Right lung (tissue), 5 donors: ENCODE data around the gene PSMD3. TPM values are rescaled to one million over a fixed set of nuclear protein-coding genes. Genes with fewer than 3 reads are reported as not detected.
"Not testable (repeated sequence)": the region's sequence is repeated elsewhere in the genome, so short reads cannot be mapped to it uniquely, and the experiment has no call there.

Source experiments
- DNase-seq, 2 donors: peaks; one replicate each; pipeline ENCODE4 v3.0.0-alpha.2; 2013
- polyA plus RNA-seq, 5 donors: library from polyadenylated mRNA; unstranded; fragments of 120-200 nt; gene quantifications; one replicate each; pipeline versions ENCODE4 v1.2.1 to v1.2.3, GENCODE V29; 2013; ENCODE audit warnings: inconsistent platforms in 1 of 5, low replicate concordance in 1 of 5; ENCODE audit not compliant: insufficient read length in 5 of 5, insufficient read depth in 1 of 5

PSMD3 gene
- polyA plus RNA-seq, 5 donors = 74.5 to 110 (median 93.0) TPM

GRCh38 chr17:39994448-39994847 lies 13.8 kb downstream of the PSMD3 start:
- DNase-seq = no peak

GRCh38 chr17:39995438-39995837 lies 14.8 kb downstream of the PSMD3 start:
- no peak for DNase-seq

GRCh38 chr17:39996162-39996561 lies 15.6 kb downstream of the PSMD3 start:
- DNase-seq = no peak

DNA sequence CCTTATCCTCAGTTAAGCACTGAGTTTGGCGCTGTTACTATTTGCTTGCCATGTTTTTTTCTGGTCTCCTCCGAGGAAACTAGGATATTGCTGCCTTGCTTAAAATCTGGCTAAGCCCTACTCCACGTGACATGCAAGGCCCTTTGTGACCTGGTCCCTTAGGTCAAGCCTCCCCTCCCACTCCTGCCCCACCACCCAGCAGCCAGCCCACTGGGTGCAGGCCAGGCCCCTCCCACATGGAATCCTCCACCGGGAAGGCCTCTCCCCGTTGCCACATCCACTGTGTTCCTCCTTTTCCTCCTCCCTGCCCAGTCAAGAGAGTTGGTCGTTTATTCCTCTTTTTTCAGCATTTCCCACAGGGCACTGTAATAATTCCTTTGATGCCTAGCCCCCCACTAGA lies 16.2 kb downstream of the PSMD3 start:
- DNase-seq = no peak

- DNase-seq = no peak
Observed at GRCh38 chr17:39997543-39997942, 16.9 kb downstream of the PSMD3 start.

GRCh38 chr17:39999067-39999466 lies 18.5 kb downstream of the PSMD3 start:
- DNase-seq = no peak

GRCh38 chr17:40000161-40000560 lies 19.6 kb downstream of the PSMD3 start:
- DNase-seq = no peak

DNA sequence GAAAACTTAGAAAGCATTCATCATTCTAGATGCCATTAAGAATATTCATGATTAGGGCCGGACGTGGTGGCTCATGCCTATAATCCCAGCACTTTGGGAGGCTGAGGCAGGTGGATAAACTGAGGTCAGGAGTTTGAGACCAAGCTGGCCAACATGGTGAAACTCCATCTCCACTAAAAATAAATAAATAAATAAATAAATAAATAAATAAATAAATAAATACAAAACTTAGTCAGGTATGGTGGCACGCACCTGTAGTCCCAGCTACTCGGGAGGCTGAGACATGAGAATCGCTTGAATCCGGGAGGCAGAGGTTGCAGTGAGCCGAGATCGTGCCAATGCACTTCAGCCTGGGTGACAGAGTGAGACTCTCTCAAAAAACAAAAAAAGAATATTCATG lies 20.7 kb downstream of the PSMD3 start:
- DNase-seq = not testable (repeated sequence)

GRCh38 chr17:40004072-40004471 lies 23.5 kb downstream of the PSMD3 start:
- DNase-seq = no peak

DNA sequence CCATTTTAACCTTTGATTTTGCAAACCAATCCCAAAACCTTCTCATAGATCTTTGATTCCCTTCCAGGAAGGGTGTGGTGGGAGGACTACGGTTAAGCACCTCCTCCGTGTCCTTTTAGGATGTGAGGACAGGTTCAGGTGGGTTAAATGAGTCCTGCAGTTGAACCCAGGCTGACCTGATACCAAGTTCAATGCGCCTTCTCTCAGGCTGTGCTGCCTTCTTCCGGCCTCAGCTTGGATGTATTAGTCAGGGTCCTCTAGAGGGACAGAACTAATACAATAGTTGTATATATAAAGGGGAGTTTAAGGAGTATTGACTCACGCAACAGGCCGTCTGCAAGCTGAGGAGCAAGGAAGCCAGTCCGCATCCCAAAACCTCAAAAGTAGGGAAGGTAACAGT lies 24.1 kb downstream of the PSMD3 start:
- no peak for DNase-seq

- DNase-seq = no peak
Observed at GRCh38 chr17:40005520-40005919, 24.9 kb downstream of the PSMD3 start.

- DNase-seq = not testable (repeated sequence)
Observed at GRCh38 chr17:40010946-40011500, 30.4 kb downstream of the PSMD3 start.

DNA sequence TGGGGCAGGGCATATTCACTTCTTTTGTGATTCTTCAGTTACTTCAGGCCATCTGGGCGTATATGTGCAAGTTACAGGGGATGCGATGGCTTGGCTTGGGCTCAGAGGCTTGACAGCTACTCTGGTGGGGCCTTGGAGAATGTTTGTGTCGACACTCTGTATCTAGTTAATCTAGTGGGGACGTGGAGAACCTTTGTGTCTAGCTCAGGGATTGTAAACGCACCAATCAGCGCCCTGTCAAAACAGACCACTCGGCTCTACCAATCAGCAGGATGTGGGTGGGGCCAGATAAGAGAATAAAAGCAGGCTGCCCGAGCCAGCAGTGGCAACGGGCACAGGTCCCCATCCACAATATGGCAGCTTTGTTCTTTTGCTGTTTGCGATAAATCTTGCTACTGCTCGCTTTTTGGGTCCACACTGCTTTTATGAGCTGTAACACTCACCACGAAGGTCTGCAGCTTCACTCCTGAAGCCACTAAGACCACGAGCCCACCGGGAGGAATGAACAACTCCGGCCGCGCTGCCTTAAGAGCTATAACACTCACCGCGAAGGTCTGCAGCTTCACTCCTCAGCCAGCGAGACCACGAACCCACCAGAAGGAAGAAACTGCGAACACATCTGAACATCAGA lies 31.5 kb downstream of the PSMD3 start:
- not testable (repeated sequence) for DNase-seq

DNA sequence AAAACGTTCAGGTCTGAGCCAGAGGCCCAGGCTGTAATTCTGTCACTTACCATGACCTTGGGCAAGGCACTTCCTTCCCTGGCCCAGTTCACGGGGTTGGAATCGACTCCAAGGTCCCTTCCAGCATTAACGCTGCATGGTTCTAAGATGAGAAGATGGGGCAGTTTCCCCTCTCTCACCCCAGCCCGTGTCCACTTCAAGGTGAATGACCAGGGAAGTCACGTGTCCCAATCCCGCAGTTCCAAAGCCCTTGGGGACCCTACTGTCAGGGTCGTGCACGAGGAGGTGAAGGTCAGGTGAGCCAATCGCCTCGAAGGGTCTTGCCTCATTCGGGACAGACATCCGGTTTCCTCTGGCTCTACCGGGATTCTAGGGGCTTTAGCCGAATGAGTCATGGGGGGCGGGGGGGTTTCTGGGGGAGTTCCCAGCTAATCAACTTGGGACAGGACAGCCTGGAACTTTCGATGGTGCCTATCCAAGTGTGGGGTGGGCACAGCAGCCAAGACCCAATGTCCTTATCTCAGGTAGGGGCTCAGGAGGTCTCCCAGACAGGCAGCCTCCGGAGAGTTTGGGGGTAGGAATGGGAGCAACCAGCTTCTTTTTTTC lies 33.9 kb downstream of the PSMD3 start:
- DNase-seq = no peak

- DNase-seq = no peak
Observed at GRCh38 chr17:40015005-40015997, 34.7 kb downstream of the PSMD3 start, which contains the start of gene CSF3. CSF3 (plus strand) TSS chr17:40015440; CDS start chr17:40015475, 35 bp downstream.

- DNase-seq = no peak
Observed at GRCh38 chr17:40015998-40016985, 35.7 kb downstream of the PSMD3 start.

GRCh38 chr17:40017422-40018080 lies 36.9 kb downstream of the PSMD3 start:
- no peak for DNase-seq

GRCh38 chr17:40018211-40019121 lies 37.9 kb downstream of the PSMD3 start:
- DNase-seq = no peak
